ENCODE data around the gene SGCE. TPM values are rescaled to one million over a fixed set of nuclear protein-coding genes. Genes with fewer than 3 reads are reported as not detected.

The SGCE gene
- total and polyA plus RNA-seq, 9 of the 15 experiments (the other 6 are each of a cell fraction or from before 2014, with no cell fraction given) = 0.09 to 0.46 (median 0.28) TPM; not detected in 5

DNA sequence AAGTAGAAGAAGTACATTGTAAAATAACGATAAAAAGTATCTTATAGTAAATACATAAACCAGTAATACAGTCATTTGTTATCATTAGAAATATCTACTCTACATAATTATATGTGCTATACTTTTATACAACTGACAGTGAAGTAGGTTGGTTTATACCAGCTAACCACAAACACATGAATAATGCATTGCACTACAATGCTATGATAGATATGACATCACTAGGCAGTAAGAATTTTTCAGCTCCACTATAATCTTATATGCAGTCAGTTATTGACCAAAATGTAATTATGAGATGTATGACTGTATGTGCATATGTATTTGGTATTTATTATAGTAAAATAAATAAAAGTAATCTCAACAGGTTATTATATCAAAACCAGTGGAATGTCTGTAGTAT lies 23.4 kb upstream of the SGCE start:
- CTCF ChIA-PET (ENCODE audit: low intra/inter-chr PET ratio) = interaction anchor here (0.6 kb wide), 1 partner anchor 515 kb away, joined by 5 read pairs; no protein-coding TSS in a partner anchor
- Histone ChIP-seq H3K27me3 (ENCODE audit: control insufficient read depth in 2 of 2, insufficient read depth in 2 of 2, low read length in 2 of 2) (no peaks in the 10 kb centered on the region), H3K4me1 (replicated peaks in 1 of 2; ENCODE audit: control insufficient read depth in 2 of 2, insufficient read depth in 2 of 2, low read length in 2 of 2) (no peaks in the 10 kb centered on the region), H2AFZ (ENCODE audit: low read depth, low read length) (no peak overlapping the region), H3K4me2 (ENCODE audit: insufficient read depth, low read length) (no peak overlapping the region), H3K27ac (ENCODE audit: extremely low read depth, low read depth, low read length) (no peak overlapping the region), H4K20me1 (replicated peaks; ENCODE audit: control insufficient read depth, insufficient read depth, low read length) (no peaks in the 10 kb centered on the region), H3K9me1 (ENCODE audit: control insufficient read depth, insufficient read depth, low read length) (no peaks in the 10 kb centered on the region), H3K9ac (ENCODE audit: insufficient read depth in 1 of 2, low read depth in 2 of 2, low read length in 2 of 2) (no peak overlapping the region), H3K79me2 (ENCODE audit: control insufficient read depth, insufficient read depth, low read length) (no peaks in the 10 kb centered on the region), H3K36me3 (ENCODE audit: control insufficient read depth, insufficient read depth, low read length) (no peaks in the 10 kb centered on the region), H3K4me3 (no peak overlapping the region), H3K9me3 (replicated peaks; ENCODE audit: control insufficient read depth, insufficient read depth, low read depth, low read length) (no peaks in the 10 kb centered on the region)
- 0% methylated on average over 1 of the region's 1 CpG for WGBS (ENCODE audit: insufficient coverage, low coverage, missing lambda C conversion rate)
- no peak for DNase-seq (ENCODE audit: extremely low read depth in 1 of 4, low spot score in 3 of 4)
- FAIRE-seq = no peak
- no TSS peak for BruUV-seq (replicated peaks)
- no peak for ATAC-seq
- in situ Hi-C loops (cut with MboI) = no loop called here
- intact Hi-C loops (cut with micrococcal nuclease) = no loop called here
- POLR2A ChIA-PET = no interaction called here
- TF ChIP-seq CBFA2T2 (conservative IDR thresholded peaks at IDR 0.05) = no peak
- no peak for TF ChIP-seq PRMT5 (CRISPR knock-in tag; IDR thresholded peaks at IDR 0.05)
- TF ChIP-seq BRD4 (IDR thresholded peaks at IDR 0.05) = no peak
- TF ChIP-seq, protein P1, sequence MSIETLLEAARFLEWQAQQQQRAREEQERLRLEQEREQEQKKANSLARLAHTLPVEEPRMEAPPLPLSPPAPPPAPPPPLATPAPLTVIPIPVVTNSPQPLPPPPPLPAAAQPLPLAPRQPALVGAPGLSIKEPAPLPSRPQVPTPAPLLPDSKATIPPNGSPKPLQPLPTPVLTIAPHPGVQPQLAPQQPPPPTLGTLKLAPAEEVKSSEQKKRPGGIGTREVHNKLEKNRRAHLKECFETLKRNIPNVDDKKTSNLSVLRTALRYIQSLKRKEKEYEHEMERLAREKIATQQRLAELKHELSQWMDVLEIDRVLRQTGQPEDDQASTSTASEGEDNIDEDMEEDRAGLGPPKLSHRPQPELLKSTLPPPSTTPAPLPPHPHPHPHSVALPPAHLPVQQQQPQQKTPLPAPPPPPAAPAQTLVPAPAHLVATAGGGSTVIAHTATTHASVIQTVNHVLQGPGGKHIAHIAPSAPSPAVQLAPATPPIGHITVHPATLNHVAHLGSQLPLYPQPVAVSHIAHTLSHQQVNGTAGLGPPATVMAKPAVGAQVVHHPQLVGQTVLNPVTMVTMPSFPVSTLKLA (conservative IDR thresholded peaks at IDR 0.05) = no peak
- no peak for TF ChIP-seq JUND (IDR thresholded peaks at IDR 0.05; ENCODE audit: borderline replicate concordance, low read depth, low read length)
- TF ChIP-seq JUND (tag; IDR thresholded peaks at IDR 0.05; ENCODE audit: borderline replicate concordance, low read depth, low read length) = no peak
- TF ChIP-seq CHCHD3 (CRISPR knock-in tag; IDR thresholded peaks at IDR 0.05) = no peak
- TF ChIP-seq ZBED1 (IDR thresholded peaks at IDR 0.05) = no peak
- no peak for TF ChIP-seq BMI1 (IDR thresholded peaks at IDR 0.05; ENCODE audit: low read length)
